ENCODE data around the gene CYP2U1. TPM values are rescaled to one million over a fixed set of nuclear protein-coding genes. Genes with fewer than 3 reads are reported as not detected.

The CYP2U1 gene
- total and polyA plus RNA-seq, 12 donors, result 3.2 to 10.2 (median 6.5) TPM

- no peak overlapping the region for H3K27ac ChIP-seq
- H3K4me3 ChIP-seq, result no peak overlapping the region
- H3K27me3 ChIP-seq, result no peaks in the 10 kb centered on the region
- intact Hi-C loops (cut with DNase I), result no loop called here
- DNase-seq, result no peak
- H3K9me3 ChIP-seq, result peaks cover 0 to 6% (median 0%) of the 10 kb centered on the region in 11 donors
- no peaks in the 10 kb centered on the region for H3K4me1 ChIP-seq
- TF ChIP-seq CTCF (IDR thresholded peaks at IDR 0.05), result no peak
- H3K36me3 ChIP-seq, result no peaks in the 10 kb centered on the region
- WGBS, 2 donors, result 86 to 88% methylated on average over 12 of the region's 12 CpGs
- ATAC-seq, result no peak
Measured at GRCh38 chr4:107970063-107970798, 38.9 kb downstream of the CYP2U1 start.

- no peak for DNase-seq
- Histone ChIP-seq H3K27me3 (no peaks in the 10 kb centered on the region), H3K4me3 (no peak overlapping the region), H3K4me1 (no peaks in the 10 kb centered on the region), H3K27ac (no peak overlapping the region), H3K36me3 (no peaks in the 10 kb centered on the region), H3K9me3 (peaks cover 0 to 2% (median 0%) of the 10 kb centered on the region in 11 donors)
- no peak for ATAC-seq
- TF ChIP-seq CTCF (IDR thresholded peaks at IDR 0.05), result no peak
- intact Hi-C loops (cut with DNase I), result no loop called here
Measured at GRCh38 chr4:107972605-107973004, 41.3 kb downstream of the CYP2U1 start.

- DNase-seq (no peak), ATAC-seq (no peak)
- Histone ChIP-seq H3K27ac (no peak overlapping the region), H3K27me3 (no peaks in the 10 kb centered on the region), H3K4me1 (peaks cover 0 to 7% (median 0%) of the 10 kb centered on the region in 9 donors), H3K4me3 (no peak overlapping the region), H3K9me3 (no peaks in the 10 kb centered on the region), H3K36me3 (no peaks in the 10 kb centered on the region)
- intact Hi-C loops (cut with DNase I), result no loop called here
- WGBS, 2 donors, result 83 to 90% methylated on average over 3 of the region's 3 CpGs
- TF ChIP-seq CTCF (IDR thresholded peaks at IDR 0.05), result no peak
Measured at GRCh38 chr4:107974523-107974922, 43.2 kb downstream of the CYP2U1 start.

GRCh38 chr4:107977482-107977881 lies 46.1 kb downstream of the CYP2U1 start:
- no peak for ATAC-seq
- Histone ChIP-seq H3K4me1 (peaks cover 0 to 7% (median 0%) of the 10 kb centered on the region in 9 donors), H3K27ac (no peak overlapping the region), H3K36me3 (no peaks in the 10 kb centered on the region), H3K9me3 (peaks cover 0 to 16% (median 0%) of the 10 kb centered on the region in 11 donors), H3K4me3 (no peak overlapping the region), H3K27me3 (no peaks in the 10 kb centered on the region)
- TF ChIP-seq CTCF (IDR thresholded peaks at IDR 0.05), result no peak
- intact Hi-C loops (cut with DNase I), result no loop called here
- WGBS, 2 donors, result 93% methylated on average over 4 of the region's 4 CpGs
- DNase-seq, result no peak

All from heart right ventricle (tissue), 16 donors.